Cardiac fibroblast (primary cell): ENCODE results near the gene GPR161.
A peak's percentile ranks its signal among the peaks of the same experiment; 100 is the strongest.

Experiments
- DNase-seq, 2 donors: peaks; one replicate each; pipeline versions ENCODE4 v3.0.0 to v3.0.0-alpha.2; 2010; ENCODE audit warnings: low read depth in 2 of 2
- H3K4me3 ChIP-seq, 2 donors: replicated peaks in 1 of 2; 1 replicate in 1 of 2; 2 replicates in 1 of 2; pipeline ENCODE4 v1.5.1; 2011; ENCODE audit warnings: low read depth in 2 of 2, low read length in 2 of 2, mild to moderate bottlenecking in 2 of 2, moderate library complexity in 1 of 2
- TF ChIP-seq, protein P1 (sequence below): IDR thresholded peaks from one replicate; pipeline ENCODE4 v1.5.1; 2011; ENCODE audit warnings: low read depth, mild to moderate bottlenecking, low read length, inconsistent platforms

GPR161 gene

GRCh38 chr1:168112673-168113305, 23.9 kb downstream of the GPR161 start:
- H3K4me3 ChIP-seq, result no peak overlapping the region
- peak; percentile 87 to 92 for DNase-seq
- TF ChIP-seq, protein P1, sequence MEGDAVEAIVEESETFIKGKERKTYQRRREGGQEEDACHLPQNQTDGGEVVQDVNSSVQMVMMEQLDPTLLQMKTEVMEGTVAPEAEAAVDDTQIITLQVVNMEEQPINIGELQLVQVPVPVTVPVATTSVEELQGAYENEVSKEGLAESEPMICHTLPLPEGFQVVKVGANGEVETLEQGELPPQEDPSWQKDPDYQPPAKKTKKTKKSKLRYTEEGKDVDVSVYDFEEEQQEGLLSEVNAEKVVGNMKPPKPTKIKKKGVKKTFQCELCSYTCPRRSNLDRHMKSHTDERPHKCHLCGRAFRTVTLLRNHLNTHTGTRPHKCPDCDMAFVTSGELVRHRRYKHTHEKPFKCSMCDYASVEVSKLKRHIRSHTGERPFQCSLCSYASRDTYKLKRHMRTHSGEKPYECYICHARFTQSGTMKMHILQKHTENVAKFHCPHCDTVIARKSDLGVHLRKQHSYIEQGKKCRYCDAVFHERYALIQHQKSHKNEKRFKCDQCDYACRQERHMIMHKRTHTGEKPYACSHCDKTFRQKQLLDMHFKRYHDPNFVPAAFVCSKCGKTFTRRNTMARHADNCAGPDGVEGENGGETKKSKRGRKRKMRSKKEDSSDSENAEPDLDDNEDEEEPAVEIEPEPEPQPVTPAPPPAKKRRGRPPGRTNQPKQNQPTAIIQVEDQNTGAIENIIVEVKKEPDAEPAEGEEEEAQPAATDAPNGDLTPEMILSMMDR, result no peak

GRCh38 chr1:168110896-168111545, 25.7 kb downstream of the GPR161 start:
- DNase-seq, result peak; percentile 29 to 86
- H3K4me3 ChIP-seq, result no peak overlapping the region
- TF ChIP-seq, protein P1, result peak; percentile 5

DNA sequence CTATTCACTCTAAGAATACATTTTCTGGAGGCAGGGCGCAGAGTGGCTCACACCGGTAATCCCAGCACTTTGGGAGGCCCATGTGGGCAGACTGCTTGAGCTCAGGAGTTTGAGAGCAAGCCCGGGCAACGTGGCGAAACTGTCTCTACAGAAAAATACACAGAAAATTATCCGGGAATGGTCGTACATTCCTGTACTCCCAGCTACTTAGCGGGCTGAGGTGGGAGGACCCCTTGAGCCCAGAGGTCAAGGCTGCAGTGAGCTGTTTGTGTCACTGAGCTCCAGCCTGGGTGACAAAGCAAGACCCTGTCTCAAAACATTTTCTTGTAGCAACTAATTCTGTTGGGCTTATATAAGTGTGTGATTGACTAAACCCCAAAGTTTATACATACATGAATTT, 30.5 kb downstream of the GPR161 start:
- DNase-seq, result no peak
- TF ChIP-seq, protein P1, result no peak
- H3K4me3 ChIP-seq, result no peak overlapping the region

GRCh38 chr1:168105846-168106245, 30.9 kb downstream of the GPR161 start:
- no peak overlapping the region for H3K4me3 ChIP-seq
- DNase-seq, result no peak
- TF ChIP-seq, protein P1, result no peak

DNA sequence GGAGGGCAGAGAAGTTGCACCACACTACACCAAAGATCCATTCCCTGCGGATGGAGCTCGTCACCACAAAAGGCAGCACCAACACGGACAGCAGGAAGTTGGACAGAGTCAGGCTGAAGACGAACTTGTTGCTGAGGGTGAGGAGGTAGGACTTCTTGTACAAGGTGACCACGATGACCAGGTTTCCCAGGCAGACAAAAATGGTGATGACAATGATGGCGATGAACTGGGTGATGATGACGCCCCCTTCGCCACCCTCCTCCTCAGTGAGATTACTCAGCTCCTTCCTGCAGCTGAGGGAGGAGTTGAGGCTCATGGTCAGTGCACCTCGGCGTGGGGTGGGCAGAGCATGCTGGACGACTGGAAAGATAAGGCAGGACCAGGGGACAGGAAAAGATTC, 32.2 kb downstream of the GPR161 start:
- TF ChIP-seq, protein P1, result no peak
- DNase-seq, result no peak

GRCh38 chr1:168102487-168102886, 34.2 kb downstream of the GPR161 start:
- H3K4me3 ChIP-seq, result no peak overlapping the region
- TF ChIP-seq, protein P1, result no peak
- DNase-seq, result no peak

More for the DNA sequence above, 32.2 kb downstream of the GPR161 start:
- H3K4me3 ChIP-seq, result no peak overlapping the region
